ENCODE data around the gene AGXT.

DNA sequence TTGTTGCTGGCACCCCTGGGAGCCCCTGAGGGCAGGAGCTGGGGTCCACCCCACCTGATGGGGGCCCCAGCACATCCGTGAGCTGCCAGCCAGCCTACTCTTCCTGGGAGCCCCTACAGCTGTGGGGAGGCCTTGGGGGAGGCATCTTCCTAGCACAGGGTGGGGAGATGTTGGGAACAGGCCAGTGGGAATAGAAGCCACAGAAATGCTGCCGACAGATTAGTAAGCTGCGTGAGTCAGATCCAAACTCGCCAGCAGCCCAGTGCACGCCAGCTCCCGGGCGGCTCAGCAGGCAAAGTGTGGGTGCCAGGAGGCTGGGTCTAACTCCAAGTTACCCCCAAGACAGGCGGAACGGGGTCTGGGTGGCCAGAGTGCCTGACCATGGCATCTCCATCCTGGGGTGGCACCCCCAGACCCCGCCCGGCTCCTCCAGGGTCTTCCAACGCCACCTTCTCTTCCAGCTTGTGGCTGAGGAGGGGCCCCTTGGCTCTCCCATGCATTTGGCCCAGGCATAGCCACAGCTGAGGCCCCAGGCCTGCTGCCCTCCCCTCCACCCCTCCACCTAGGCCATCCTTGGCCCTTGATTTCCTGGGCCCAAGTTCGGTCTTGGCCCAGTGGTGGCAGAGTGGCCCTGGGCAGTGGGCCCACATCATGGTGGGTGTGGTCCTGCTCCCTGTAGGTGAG is 52.8 kb downstream of the AGXT start:
- TF ChIP-seq, protein P1, sequence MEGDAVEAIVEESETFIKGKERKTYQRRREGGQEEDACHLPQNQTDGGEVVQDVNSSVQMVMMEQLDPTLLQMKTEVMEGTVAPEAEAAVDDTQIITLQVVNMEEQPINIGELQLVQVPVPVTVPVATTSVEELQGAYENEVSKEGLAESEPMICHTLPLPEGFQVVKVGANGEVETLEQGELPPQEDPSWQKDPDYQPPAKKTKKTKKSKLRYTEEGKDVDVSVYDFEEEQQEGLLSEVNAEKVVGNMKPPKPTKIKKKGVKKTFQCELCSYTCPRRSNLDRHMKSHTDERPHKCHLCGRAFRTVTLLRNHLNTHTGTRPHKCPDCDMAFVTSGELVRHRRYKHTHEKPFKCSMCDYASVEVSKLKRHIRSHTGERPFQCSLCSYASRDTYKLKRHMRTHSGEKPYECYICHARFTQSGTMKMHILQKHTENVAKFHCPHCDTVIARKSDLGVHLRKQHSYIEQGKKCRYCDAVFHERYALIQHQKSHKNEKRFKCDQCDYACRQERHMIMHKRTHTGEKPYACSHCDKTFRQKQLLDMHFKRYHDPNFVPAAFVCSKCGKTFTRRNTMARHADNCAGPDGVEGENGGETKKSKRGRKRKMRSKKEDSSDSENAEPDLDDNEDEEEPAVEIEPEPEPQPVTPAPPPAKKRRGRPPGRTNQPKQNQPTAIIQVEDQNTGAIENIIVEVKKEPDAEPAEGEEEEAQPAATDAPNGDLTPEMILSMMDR (IDR thresholded peaks at IDR 0.05), result no peak
- TF ChIP-seq POLR2A (IDR thresholded peaks at IDR 0.05), result no peak

Data from thyroid gland (tissue), 4 donors.